DOHH2 (cell line): ENCODE data around the gene ZBTB8A.

Source experiments
- EZH2phosphoT487 ChIP-seq: fragments of 200-600 bp; sonication (generic); IDR thresholded peaks from 2 replicates; pipeline ENCODE4 v1.6.1; 2017; ENCODE audit warnings: borderline replicate concordance, mild to moderate bottlenecking, antibody characterized with exemption, low read length, moderate library complexity, mixed read lengths
- TF ChIP-seq, protein P1 (sequence below): fragments of 200-600 bp; sonication (generic); IDR thresholded peaks from one replicate; pipeline ENCODE4 v1.5.1; 2014; ENCODE audit warnings: antibody characterized with exemption, mild to moderate bottlenecking, low read depth, low read length; ENCODE audit not compliant: poor library complexity, severe bottlenecking

DNA sequence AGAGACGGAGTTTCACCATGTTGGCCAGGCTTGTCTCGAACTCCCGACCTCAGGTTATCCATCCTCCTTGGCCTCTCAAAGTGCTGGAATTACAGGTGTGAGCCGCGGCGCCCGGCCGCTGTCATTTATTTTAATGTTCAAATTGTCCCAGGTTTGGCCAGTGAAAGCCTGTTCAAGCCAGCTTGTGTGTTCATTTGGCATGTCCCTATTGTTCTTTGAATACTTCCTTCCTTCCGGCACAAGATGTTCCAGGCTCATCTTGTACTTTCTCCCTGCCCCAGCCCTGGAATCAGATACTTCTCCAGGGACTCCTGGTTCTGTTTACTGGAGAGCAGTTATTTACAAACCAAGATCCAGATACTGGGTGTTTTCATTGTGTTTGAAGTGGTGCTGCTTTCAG is 37.4 kb upstream of the ZBTB8A start:
- TF ChIP-seq, protein P1, sequence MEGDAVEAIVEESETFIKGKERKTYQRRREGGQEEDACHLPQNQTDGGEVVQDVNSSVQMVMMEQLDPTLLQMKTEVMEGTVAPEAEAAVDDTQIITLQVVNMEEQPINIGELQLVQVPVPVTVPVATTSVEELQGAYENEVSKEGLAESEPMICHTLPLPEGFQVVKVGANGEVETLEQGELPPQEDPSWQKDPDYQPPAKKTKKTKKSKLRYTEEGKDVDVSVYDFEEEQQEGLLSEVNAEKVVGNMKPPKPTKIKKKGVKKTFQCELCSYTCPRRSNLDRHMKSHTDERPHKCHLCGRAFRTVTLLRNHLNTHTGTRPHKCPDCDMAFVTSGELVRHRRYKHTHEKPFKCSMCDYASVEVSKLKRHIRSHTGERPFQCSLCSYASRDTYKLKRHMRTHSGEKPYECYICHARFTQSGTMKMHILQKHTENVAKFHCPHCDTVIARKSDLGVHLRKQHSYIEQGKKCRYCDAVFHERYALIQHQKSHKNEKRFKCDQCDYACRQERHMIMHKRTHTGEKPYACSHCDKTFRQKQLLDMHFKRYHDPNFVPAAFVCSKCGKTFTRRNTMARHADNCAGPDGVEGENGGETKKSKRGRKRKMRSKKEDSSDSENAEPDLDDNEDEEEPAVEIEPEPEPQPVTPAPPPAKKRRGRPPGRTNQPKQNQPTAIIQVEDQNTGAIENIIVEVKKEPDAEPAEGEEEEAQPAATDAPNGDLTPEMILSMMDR = no peak
- no peak for TF ChIP-seq EZH2phosphoT487
